PC-3 (cell line): ENCODE measurements around the gene RAB6B. TPM values are rescaled to one million over a fixed set of nuclear protein-coding genes. Genes with fewer than 3 reads are reported as not detected.

Experiments used
- ATAC-seq: fragments of 200-7000 bp; cut with Tn5 transposase; 2 replicates; pipeline ENCODE4 v1.9.1; 2020; ENCODE audit warnings: mild to moderate bottlenecking, moderate library complexity
- BruUV-seq: library from RNA; stranded (reverse); fragments of 400-500 nt; replicated peaks from 2 replicates; lab custom pipeline; 2021; lab: Mats Ljungman, UMichigan
- CTCF ChIA-PET: fragments of 300-600 bp; sonication (Branson Sonifier 250); formaldehyde crosslinking; loops from one replicate; lab custom pipeline; 2022; ENCODE audit warnings: antibody characterized with exemption; lab: Charles Lee
- POLR2A ChIA-PET: fragments of 300-600 bp; sonication (Branson Sonifier 250); formaldehyde crosslinking; loops from one replicate; lab custom pipeline; 2022; ENCODE audit warnings: antibody characterized with exemption; ENCODE audit not compliant: unreplicated experiment; lab: Charles Lee
- DNase-seq: peaks from one replicate; pipeline ENCODE4 v3.0.0-alpha.2; 2015
- H2AFZ ChIP-seq: fragments of 300-600 bp; sonication (generic); 2 replicates; pipeline ENCODE4 v1.6.0; 2016; ENCODE audit warnings: antibody characterized with exemption, low read length
- H3F3A ChIP-seq: fragments of 300-600 bp; sonication (generic); one replicate; pipeline ENCODE4 v1.6.0; 2017; ENCODE audit warnings: antibody characterized with exemption, low read length, control low read depth, mild to moderate bottlenecking; ENCODE audit not compliant: unreplicated experiment
- H3K27ac ChIP-seq: fragments of 300-600 bp; sonication (generic); 2 replicates; pipeline ENCODE4 v1.5.1; 2016; ENCODE audit warnings: mild to moderate bottlenecking, low read length
- H3K27me3 ChIP-seq: fragments of 300-600 bp; sonication (generic); 2 replicates; pipeline ENCODE4 v1.6.1; 2016; ENCODE audit warnings: low read length, mixed read lengths
- H3K36me3 ChIP-seq: fragments of 300-600 bp; sonication (generic); 2 replicates; pipeline ENCODE4 v1.6.1; 2016; ENCODE audit warnings: low read depth, mixed run types, low read length, mixed read lengths
- H3K4me1 ChIP-seq: fragments of 300-600 bp; sonication (generic); 2 replicates; pipeline ENCODE4 v1.5.1; 2016; ENCODE audit warnings: low read length; ENCODE audit not compliant: insufficient read depth
- H3K4me2 ChIP-seq: fragments of 300-600 bp; sonication (generic); 2 replicates; pipeline ENCODE4 v1.6.0; 2016; ENCODE audit warnings: low read length
- H3K4me3 ChIP-seq: fragments of 300-600 bp; sonication (generic); 2 replicates; pipeline ENCODE4 v1.5.1; 2016; ENCODE audit warnings: mild to moderate bottlenecking, low read length, mixed read lengths
- H3K79me2 ChIP-seq: fragments of 300-600 bp; sonication (generic); 2 replicates; pipeline ENCODE4 v1.6.1; 2017; ENCODE audit warnings: low read length, mixed read lengths
- H3K9ac ChIP-seq: fragments of 300-600 bp; sonication (generic); 2 replicates; pipeline ENCODE4 v1.6.0; 2016; ENCODE audit warnings: mild to moderate bottlenecking, low read length
- H3K9me2 ChIP-seq: fragments of 300-600 bp; sonication (generic); replicated peaks from 2 replicates; pipeline ENCODE4 v1.6.1; 2016; ENCODE audit warnings: mixed run types, low read length, mixed read lengths
- H3K9me3 ChIP-seq: fragments of 300-600 bp; sonication (generic); 2 replicates; pipeline ENCODE4 v1.6.1; 2016; ENCODE audit warnings: low read length, mixed read lengths
- H4K20me1 ChIP-seq: fragments of 300-600 bp; sonication (generic); 2 replicates; pipeline ENCODE4 v1.6.1; 2016; ENCODE audit warnings: low read length, mixed read lengths
- CTCF ChIP-seq: fragments of 300-600 bp; sonication (generic); conservative IDR thresholded peaks from 2 replicates; pipeline ENCODE4 v1.5.1; 2017; ENCODE audit warnings: antibody characterized with exemption, low read depth, mild to moderate bottlenecking, low read length
- EZH2 ChIP-seq: fragments of 300-600 bp; sonication (generic); IDR thresholded peaks from one replicate; pipeline ENCODE4 v1.6.1; 2017; ENCODE audit warnings: antibody characterized with exemption, mild to moderate bottlenecking, low read length; ENCODE audit not compliant: unreplicated experiment
- EZH2phosphoT487 ChIP-seq: fragments of 300-600 bp; sonication (generic); IDR thresholded peaks from 2 replicates; pipeline ENCODE4 v1.6.1; 2018; ENCODE audit warnings: mild to moderate bottlenecking, antibody characterized with exemption, low read length, borderline replicate concordance
- intact Hi-C: fragments of 100-400 bp; cut with micrococcal nuclease; formaldehyde crosslinking; loops from 2 replicates; pipeline ENCODE4 v1.9.0; 2023
- total RNA-seq: library from RNA; depleted of rRNA; stranded (reverse); fragments of >200 nt; gene quantifications from 2 replicates; pipeline ENCODE4 v1.2.3, GENCODE V29; 2014

The RAB6B gene
- total RNA-seq, 1 experiment from 2014 or later = 0.22 TPM

- TF ChIP-seq CTCF = no peak
- 0 out of 2 replicates have a peak, but pooled peaks cover 7% of the 10 kb centered on the region for H3K27me3 ChIP-seq
- H3K9me3 ChIP-seq = no peaks in the 10 kb centered on the region
- no peaks in the 10 kb centered on the region for H3K9me2 ChIP-seq
- no peaks in the 10 kb centered on the region for H3K79me2 ChIP-seq
- CTCF ChIA-PET = no interaction called here
- no peak overlapping the region for H3K4me3 ChIP-seq
- 0 out of 2 replicates have a peak overlapping the region, but pooled peaks have one; percentile 6 for H3K27ac ChIP-seq
- no peaks in the 10 kb centered on the region for H3K36me3 ChIP-seq
- no peak overlapping the region for H2AFZ ChIP-seq
- BruUV-seq = no TSS peak
- intact Hi-C loops = no loop called here
- H3F3A ChIP-seq = no peaks in the 10 kb centered on the region
- H4K20me1 ChIP-seq = 0 out of 2 replicates have a peak, but pooled peaks cover 8% of the 10 kb centered on the region
- H3K4me2 ChIP-seq = peak overlapping the region; percentile 65
- peak; percentile 54 for ATAC-seq
- peaks cover 32% of the 10 kb centered on the region for H3K4me1 ChIP-seq
- POLR2A ChIA-PET = no interaction called here
- H3K9ac ChIP-seq = no peak overlapping the region
- peak; percentile 60 for DNase-seq
Measured at GRCh38 chr3:133944181-133944580, 48.5 kb upstream of the RAB6B start.

GRCh38 chr3:133943639-133944141 is 48.0 kb upstream of the RAB6B start:
- ChIA-PET POLR2A (no interaction called here), CTCF (no interaction called here)
- H3K27me3 ChIP-seq = 0 out of 2 replicates have a peak, but pooled peaks cover 7% of the 10 kb centered on the region
- H2AFZ ChIP-seq = no peak overlapping the region
- BruUV-seq = no TSS peak
- H3K36me3 ChIP-seq = no peaks in the 10 kb centered on the region
- peaks cover 32% of the 10 kb centered on the region for H3K4me1 ChIP-seq
- no peaks in the 10 kb centered on the region for H3K9me3 ChIP-seq
- 0 out of 2 replicates have a peak, but pooled peaks cover 8% of the 10 kb centered on the region for H4K20me1 ChIP-seq
- ATAC-seq = peak; percentile 72
- peak; percentile 88 for DNase-seq
- H3K9ac ChIP-seq = no peak overlapping the region
- no peaks in the 10 kb centered on the region for H3F3A ChIP-seq
- 0 out of 2 replicates have a peak overlapping the region, but pooled peaks have one; percentile 6 for H3K27ac ChIP-seq
- TF ChIP-seq EZH2phosphoT487 = peak; percentile 61; the same call in 1 of the 2 replicates
- no peak for TF ChIP-seq EZH2
- TF ChIP-seq CTCF = no peak
- no peaks in the 10 kb centered on the region for H3K9me2 ChIP-seq
- intact Hi-C loops = no loop called here
- H3K4me2 ChIP-seq = peak overlapping the region; percentile 65
- H3K79me2 ChIP-seq = no peaks in the 10 kb centered on the region
- no peak overlapping the region for H3K4me3 ChIP-seq

GRCh38 chr3:133943031-133943535 is 47.4 kb upstream of the RAB6B start:
- no peak overlapping the region for H3K4me3 ChIP-seq
- ChIA-PET CTCF (no interaction called here), POLR2A (no interaction called here)
- 0 out of 2 replicates have a peak, but pooled peaks cover 7% of the 10 kb centered on the region for H3K27me3 ChIP-seq
- DNase-seq (no peak), ATAC-seq (no peak; the same call in 1 of the 2 replicates)
- H3K9me3 ChIP-seq = no peaks in the 10 kb centered on the region
- peaks cover 32% of the 10 kb centered on the region for H3K4me1 ChIP-seq
- intact Hi-C loops = no loop called here
- H3K27ac ChIP-seq = no peak overlapping the region
- BruUV-seq = no TSS peak
- no peak overlapping the region for H2AFZ ChIP-seq
- H3K9me2 ChIP-seq = no peaks in the 10 kb centered on the region
- no peaks in the 10 kb centered on the region for H3F3A ChIP-seq
- no peaks in the 10 kb centered on the region for H3K79me2 ChIP-seq
- H3K36me3 ChIP-seq = no peaks in the 10 kb centered on the region
- no peak overlapping the region for H3K9ac ChIP-seq
- 0 out of 2 replicates have a peak, but pooled peaks cover 8% of the 10 kb centered on the region for H4K20me1 ChIP-seq
- H3K4me2 ChIP-seq = 0 out of 2 replicates have a peak overlapping the region, but pooled peaks have one; percentile 5
- no peak for TF ChIP-seq CTCF
- no peak for TF ChIP-seq EZH2
- TF ChIP-seq EZH2phosphoT487 = no peak
